Fibroblast of upper back skin (primary cell): ENCODE results near the gene HSD11B1.

Source experiments
- DNase-seq: peaks from one replicate; pipeline ENCODE4 v3.0.0-alpha.2; 2013

Gene HSD11B1

DNA sequence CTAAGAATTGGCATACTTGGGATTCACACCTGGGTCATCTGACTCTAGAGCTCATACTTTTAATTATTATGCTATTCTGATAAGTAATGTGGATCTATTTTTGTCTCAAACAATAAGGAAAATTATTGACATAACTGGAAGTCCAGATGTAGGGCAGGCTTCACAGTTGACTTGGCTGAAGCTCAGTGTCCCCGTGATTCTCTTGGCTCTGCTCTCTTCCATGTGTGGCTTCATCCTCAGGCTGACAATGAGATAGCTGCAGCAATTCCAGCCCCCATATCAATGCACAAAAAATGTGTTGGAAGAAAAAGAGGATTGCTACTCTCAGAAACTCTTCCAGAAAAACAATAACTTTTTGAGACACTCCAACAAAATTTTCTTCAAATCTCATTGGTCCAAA lies 23.8 kb downstream of the HSD11B1 start:
- DNase-seq, result no peak

- no peak for DNase-seq
These were observed 24.8 kb downstream of the HSD11B1 start for GRCh38 chr1:209729436-209729835.

- no peak for DNase-seq
These were observed 28.1 kb downstream of the HSD11B1 start for GRCh38 chr1:209732725-209733124.

DNA sequence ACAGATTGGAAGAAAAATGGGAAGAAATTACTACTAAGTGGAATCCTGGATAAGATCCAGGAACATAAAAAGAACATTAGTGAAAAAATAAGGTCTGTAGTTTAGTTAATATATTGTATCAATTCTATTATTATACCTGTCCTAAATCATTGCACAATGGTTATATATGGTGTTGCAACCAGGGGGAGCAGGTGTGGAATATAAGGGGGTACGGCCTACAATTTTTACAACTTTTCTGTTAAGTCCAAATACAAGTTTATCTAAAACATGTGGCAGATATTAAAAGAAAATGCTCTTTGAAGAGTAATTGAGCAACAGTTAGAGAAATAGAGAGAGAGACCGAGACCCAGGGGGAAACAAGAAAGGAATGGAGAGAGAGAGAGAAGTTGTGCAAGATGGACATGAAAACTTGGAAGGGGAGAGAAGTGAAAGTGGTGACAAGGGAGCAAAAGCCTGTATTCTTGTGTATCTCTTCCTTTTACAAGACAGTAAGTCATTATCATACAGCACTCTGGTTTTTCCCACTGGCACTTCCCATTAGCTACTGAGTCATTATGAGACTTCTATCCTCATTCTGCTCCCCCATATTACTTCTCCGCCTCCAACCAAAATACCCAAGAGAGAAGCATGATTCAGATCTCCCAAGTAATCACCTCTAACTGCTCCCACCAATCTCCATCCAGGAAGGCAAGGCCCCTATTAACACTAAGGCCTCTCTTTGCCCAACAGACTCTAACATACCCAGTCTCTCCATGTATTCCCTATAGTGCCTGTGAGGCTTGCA lies 29.0 kb downstream of the HSD11B1 start:
- DNase-seq, result peak; percentile 61

GRCh38 chr1:209736490-209737117 lies 32.0 kb downstream of the HSD11B1 start:
- DNase-seq, result no peak

DNA sequence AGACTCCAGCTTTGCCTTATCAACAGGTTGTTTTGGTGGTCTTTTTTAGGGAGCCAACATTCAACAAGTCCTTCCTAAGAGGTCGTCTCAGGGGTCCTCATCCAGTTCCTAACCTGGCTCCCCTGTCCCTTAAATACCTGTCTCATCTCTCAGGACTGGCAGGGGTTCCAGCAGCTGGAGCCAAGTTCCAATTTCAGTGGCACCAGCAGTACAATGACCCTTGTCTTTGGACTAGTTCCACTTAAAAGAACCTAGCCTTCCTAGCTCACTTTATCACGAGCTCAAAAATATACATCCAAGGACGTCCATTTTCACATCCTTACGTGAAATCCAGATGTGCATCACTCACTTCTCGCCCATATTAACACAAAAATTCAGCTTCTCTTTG lies 32.5 kb downstream of the HSD11B1 start:
- no peak for DNase-seq

GRCh38 chr1:209738270-209738669 lies 33.6 kb downstream of the HSD11B1 start:
- no peak for DNase-seq

- no peak for DNase-seq
These were observed 36.5 kb downstream of the HSD11B1 start for GRCh38 chr1:209741193-209741592.

GRCh38 chr1:209741889-209742288 lies 37.2 kb downstream of the HSD11B1 start:
- DNase-seq, result no peak

- DNase-seq, result peak; percentile 21
These were observed 37.9 kb downstream of the HSD11B1 start for GRCh38 chr1:209742409-209743144.

DNA sequence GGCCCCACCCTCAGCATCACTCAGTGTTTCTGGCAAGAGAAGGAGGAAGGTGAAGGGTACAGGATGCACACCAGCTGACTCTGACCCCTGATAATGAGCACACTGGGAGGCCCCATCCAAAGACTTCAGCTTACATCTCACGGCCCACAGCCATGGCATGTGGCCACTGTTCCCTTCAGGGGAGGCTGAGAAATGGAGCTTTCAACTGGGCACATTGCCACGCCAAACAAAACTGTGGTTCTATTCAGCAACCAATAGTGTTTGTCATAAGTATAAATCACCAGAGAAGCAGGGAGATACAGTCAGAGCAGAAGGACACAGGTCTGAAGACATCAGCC lies 38.5 kb downstream of the HSD11B1 start:
- DNase-seq, result peak; percentile 85

GRCh38 chr1:209746451-209747165 lies 42.0 kb downstream of the HSD11B1 start:
- DNase-seq, result no peak

DNA sequence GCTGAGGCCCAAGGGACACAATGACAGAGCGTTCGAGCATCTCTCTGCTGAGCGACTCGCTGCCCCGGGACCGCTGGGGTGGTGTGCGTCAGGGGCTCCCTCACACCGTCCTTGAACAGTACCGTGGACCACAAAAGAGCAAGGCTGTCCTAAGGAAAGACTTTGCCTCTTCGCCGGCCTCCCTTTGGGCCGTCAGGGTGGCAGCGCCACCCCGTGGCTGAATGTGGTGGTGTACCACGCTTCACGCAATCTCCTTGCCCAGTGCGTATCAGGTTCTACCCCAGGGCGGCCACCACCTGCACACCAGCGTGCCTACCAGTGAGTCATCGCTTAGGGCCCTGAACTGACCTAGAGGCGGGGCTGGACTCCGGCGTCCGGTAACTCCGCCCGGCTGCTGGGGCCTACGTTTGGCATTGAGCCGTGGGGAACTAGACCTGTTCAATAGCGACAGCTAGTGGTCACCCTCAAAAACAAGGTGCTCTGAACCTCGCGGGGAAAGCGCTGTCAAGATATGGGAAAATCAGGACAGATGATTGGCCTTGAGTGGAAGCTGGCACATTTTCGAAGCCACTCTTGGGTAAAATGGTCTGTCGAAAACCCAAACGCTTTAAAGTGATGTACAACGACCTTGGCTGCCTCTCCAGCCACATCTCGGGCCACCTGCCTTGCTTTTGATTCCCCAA lies 43.1 kb downstream of the HSD11B1 start:
- DNase-seq, result peak; percentile 84

GRCh38 chr1:209748620-209749019 lies 44.0 kb downstream of the HSD11B1 start:
- DNase-seq, result no peak

GRCh38 chr1:209749205-209749604 lies 44.6 kb downstream of the HSD11B1 start:
- no peak for DNase-seq

DNA sequence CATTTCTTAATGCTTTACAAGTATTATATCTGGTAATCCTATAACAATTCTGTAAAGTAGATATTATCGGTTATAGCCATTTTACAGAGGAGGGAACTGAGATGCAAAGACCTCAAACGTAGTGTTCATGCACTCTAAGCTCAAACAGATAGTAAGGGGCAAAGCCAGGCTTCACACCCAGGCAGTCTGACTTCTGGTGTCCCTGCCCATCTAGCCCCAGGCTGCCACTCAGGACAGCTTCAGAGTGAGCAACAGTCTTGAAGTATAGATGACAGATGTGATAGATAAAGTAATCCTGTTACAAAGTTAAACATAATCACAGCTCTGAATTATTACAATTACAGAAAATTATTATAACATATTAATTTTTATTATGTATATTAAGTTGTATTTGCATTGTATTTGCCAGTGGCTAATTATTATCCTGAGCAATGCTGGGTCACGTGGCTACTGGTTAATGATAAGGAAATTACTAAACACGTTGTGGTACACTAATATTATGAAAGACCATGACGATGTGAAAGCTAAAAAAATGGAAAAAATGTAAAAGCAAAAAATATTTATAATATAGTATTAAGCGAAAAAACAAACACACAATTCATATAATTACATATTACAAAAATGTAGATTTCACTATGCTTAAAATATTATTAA lies 45.2 kb downstream of the HSD11B1 start:
- no peak for DNase-seq

GRCh38 chr1:209751627-209752231 lies 47.1 kb downstream of the HSD11B1 start:
- no peak for DNase-seq

DNA sequence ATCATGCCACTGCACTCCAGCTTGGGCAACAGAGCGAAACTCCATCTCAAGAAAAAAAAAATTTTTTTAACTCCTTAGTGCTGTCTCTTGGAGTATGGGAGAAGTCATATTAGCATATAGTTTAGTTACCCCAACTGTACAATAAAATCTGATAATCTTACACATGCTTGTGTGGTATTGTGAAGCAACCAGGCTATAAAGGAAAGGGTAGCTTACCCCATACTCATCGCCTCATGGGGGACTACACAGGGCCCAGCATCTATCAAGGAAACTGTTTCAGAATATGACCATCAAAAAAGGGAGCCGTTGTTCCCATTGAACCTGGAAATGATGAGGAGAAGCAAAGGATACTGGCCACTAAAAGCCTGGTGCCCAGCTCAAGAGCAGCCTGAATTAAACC lies 48.2 kb downstream of the HSD11B1 start:
- no peak for DNase-seq

- no peak for DNase-seq
These were observed 50.6 kb downstream of the HSD11B1 start for GRCh38 chr1:209755256-209755655.

DNA sequence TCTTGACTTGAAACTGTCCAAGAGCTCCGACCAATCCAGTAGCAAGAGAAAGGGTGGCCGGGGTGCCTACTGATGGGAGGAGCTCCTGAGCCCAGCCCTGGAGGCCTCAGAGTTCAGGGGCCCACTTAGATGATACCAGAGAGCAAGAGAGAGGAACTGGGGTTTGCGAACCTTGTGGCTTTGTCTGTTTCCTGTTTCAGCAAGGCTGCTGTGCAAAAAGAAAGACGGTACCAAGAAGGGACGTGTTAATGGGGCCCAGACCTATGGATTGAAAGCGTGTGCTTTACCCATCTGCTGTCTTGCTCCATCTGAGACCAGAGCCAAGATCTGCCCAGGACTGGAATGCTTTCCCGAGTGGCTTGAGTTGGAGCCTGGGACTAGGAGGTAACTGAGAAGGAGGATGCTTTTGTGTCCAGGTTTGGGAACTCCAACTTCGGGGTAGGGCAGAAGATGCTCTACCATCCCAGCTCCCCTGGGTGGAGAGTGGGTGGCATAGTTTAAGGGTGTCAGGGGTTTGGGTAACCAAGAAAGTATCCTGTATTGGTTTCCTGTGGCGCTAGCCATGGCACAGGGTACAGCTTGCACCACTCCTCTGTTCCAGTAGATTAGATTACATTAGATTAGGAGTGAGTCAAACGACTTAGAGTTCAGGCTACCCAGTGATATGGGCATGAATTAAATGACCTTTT lies 51.4 kb downstream of the HSD11B1 start, which contains the start of gene TRAF3IP3:
Gene TRAF3IP3 (plus strand): TSS at position 128 of the 689 bp plus-strand sequence. CDS start 3,987 bp downstream, outside the sequence.
- no peak for DNase-seq
